Measurements from ENCODE around the gene ART5.
A peak's percentile ranks its signal among the peaks of the same experiment; 100 is the strongest.
"Not testable (repeated sequence)": the region's sequence is repeated elsewhere in the genome, so short reads cannot be mapped to it uniquely, and the experiment has no call there.

The ART5 gene

GRCh38 chr11:3622521-3622920 is 19.3 kb downstream of the ART5 start:
- DNase-seq (ENCODE audit: low read depth, low spot score), result no peak

GRCh38 chr11:3617990-3618389 is 23.8 kb downstream of the ART5 start:
- DNase-seq (ENCODE audit: low read depth, low spot score), result no peak

- no peak for DNase-seq (ENCODE audit: low read depth, low spot score)
Measured at GRCh38 chr11:3616721-3617460, 24.9 kb downstream of the ART5 start.

- DNase-seq (ENCODE audit: low read depth, low spot score), result no peak
Measured at GRCh38 chr11:3615998-3616397, 25.8 kb downstream of the ART5 start.

GRCh38 chr11:3614742-3615171 is 27.0 kb downstream of the ART5 start:
- DNase-seq (ENCODE audit: low read depth, low spot score), result no peak

GRCh38 chr11:3613998-3614741 is 27.6 kb downstream of the ART5 start:
- no peak for DNase-seq (ENCODE audit: low read depth, low spot score)

- no peak for DNase-seq (ENCODE audit: low read depth, low spot score)
Measured at GRCh38 chr11:3611976-3612678, 29.7 kb downstream of the ART5 start.

GRCh38 chr11:3610846-3611245 is 30.9 kb downstream of the ART5 start:
- no peak for DNase-seq (ENCODE audit: low read depth, low spot score)

- peak; percentile 25 for DNase-seq (ENCODE audit: low read depth, low spot score)
Measured at GRCh38 chr11:3609416-3610265, 32.2 kb downstream of the ART5 start.

GRCh38 chr11:3605771-3606203 is 36.0 kb downstream of the ART5 start:
- DNase-seq (ENCODE audit: low read depth, low spot score), result no peak

GRCh38 chr11:3605283-3605662 is 36.5 kb downstream of the ART5 start:
- no peak for DNase-seq (ENCODE audit: low read depth, low spot score)

- no peak for DNase-seq (ENCODE audit: low read depth, low spot score)
Measured at GRCh38 chr11:3604167-3604566, 37.6 kb downstream of the ART5 start.

- DNase-seq (ENCODE audit: low read depth, low spot score), result not testable (repeated sequence)
Measured at GRCh38 chr11:3600201-3600600, 41.6 kb downstream of the ART5 start.

- not testable (repeated sequence) for DNase-seq (ENCODE audit: low read depth, low spot score)
Measured at GRCh38 chr11:3597743-3598142, 44.0 kb downstream of the ART5 start.

- DNase-seq (ENCODE audit: low read depth, low spot score), result not testable (repeated sequence)
Measured at GRCh38 chr11:3591326-3591725, 50.5 kb downstream of the ART5 start.

- not testable (repeated sequence) for DNase-seq (ENCODE audit: low read depth, low spot score)
Measured at GRCh38 chr11:3590193-3590592, 51.6 kb downstream of the ART5 start.

GRCh38 chr11:3588776-3589175 is 53.0 kb downstream of the ART5 start:
- not testable (repeated sequence) for DNase-seq (ENCODE audit: low read depth, low spot score)
